ENCODE results near the gene SUGP2. TPM values are rescaled to one million over a fixed set of nuclear protein-coding genes. Genes with fewer than 3 reads are reported as not detected.

The SUGP2 gene
- total RNA-seq: 47.0 and 47.7 TPM in 2 replicates

DNA sequence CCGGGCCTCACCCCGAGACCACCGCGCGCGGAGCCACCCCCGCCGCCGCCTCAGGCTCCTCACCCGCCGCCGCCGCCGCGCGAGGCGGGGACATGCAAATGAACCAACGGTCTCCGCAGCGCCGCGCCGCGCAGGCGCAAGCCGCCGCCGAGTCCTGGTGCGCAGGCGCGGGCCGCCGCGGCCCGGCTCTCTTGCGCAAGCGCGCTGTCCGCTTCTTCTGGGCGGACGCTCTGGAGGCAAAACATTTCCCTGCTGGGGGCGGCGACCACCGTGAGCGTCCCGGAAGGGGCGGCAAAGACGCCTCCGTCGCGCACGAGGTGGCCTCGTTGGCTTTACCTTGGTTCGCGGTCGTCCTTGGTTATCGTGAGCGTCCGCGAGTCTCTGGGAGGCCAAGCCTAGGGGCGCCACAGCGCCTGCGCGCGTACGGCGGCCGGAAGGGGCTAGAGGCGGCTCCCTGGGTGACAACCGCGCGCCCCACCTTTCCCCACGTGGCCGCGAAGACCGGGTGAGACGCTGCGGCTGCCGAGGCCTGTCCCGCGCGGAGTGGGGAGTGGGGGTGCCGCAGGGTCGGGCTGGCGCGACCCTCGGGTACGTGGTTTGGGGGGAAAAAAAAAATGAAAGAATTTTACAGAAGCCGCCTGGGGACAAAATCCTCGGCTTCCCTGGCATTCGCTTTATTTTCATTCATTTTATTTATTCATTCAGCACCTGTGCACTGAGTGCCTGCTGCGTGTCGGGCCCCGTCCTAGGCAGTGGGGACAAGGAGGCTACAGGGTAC lies at the start of gene SUGP2, which contains the start of gene ARMC6:
SUGP2 (minus strand) TSS at position 92 of the 778 bp plus-strand sequence. CDS start 2,446 bp downstream, outside the sequence.
ARMC6 (plus strand) TSS at position 178 of the 778 bp plus-strand sequence. CDS start 607 bp downstream, outside the sequence.

DNA sequence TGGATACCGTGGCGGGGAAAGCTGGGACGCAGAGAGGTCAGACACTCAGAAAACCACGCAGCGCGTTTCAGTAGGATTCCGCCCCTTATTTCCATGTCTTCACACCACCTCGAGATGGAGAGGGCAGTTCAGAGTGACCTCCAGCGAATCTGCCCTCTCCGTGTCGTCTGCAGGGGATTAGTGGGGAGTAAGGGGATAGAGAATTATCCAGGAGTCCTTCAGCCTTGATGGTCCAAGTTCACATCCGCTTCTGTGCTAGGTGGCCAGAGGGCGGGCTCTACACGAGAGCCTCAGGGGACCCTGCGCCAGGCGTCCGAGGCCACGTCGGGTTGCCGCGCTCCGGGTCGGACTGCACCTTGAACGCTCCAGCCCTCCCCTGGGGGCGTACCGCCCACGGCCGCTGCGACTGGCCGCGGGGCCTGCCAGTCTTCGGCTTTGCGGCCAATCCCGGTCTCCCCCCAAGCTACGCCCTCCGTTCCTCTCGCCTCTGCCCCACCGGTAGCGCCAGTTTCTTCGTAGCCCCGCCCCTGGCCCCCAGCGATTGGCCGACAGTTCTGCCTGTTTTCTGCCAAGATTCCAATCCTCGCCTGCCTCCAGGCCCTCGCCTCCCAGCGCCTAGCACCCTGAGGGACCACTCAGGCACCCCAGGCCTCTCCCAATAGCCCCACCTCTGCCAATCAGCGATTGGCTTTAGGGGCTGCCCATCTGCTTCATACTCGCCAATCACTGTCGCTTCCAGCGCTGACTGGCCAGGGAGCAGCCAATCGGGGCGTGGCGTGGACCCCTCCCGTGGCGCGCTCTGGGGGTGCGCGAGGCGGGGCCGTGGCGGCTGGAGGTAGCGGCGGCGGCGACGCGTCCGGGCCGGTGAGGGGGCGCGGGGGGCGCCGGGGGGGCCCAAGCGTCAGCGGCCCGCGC lies 30.1 kb upstream of the SUGP2 start, which contains the start of gene SLC25A42:
SLC25A42 (plus strand) TSS at position 812 of the 915 bp plus-strand sequence. CDS start 32,131 bp downstream, outside the sequence.

Other genes with a start within 250 kb of the SUGP2 start
- 0.11 and 1.1 TPM in 2 replicates for gene COMP, start 242.2 kb downstream of the SUGP2 start, total RNA-seq
- gene UPF1, start 201.6 kb downstream of the SUGP2 start, total RNA-seq: 84.6 and 89.3 TPM in 2 replicates
- gene CERS1, start 137.4 kb downstream of the SUGP2 start, total RNA-seq: 0.89 and 1.1 TPM in 2 replicates
- 260 and 280 TPM in 2 replicates for gene COPE, start 114.1 kb downstream of the SUGP2 start, total RNA-seq
- 49.1 and 53.5 TPM in 2 replicates for gene DDX49, start 113.8 kb downstream of the SUGP2 start, total RNA-seq
- gene HOMER3, start 92.3 kb downstream of the SUGP2 start, total RNA-seq: 85.0 and 94.4 TPM in 2 replicates
- gene ARMC6, start 86 bp upstream of the SUGP2 start, total RNA-seq: 41.9 and 63.4 TPM in 2 replicates
- gene SLC25A42, start 30.5 kb upstream of the SUGP2 start, total RNA-seq: 4.5 and 6.6 TPM in 2 replicates
- gene TMEM161A, start 105.0 kb upstream of the SUGP2 start, total RNA-seq: 19.3 and 25.5 TPM in 2 replicates
- gene MEF2B, start 136.7 kb upstream of the SUGP2 start, total RNA-seq: not detected in 2 replicates
- 13.0 and 22.6 TPM in 2 replicates for gene BORCS8, start 158.6 kb upstream of the SUGP2 start, total RNA-seq
- gene RFXANK, start 158.7 kb upstream of the SUGP2 start, total RNA-seq: 43.5 and 50.0 TPM in 2 replicates
- 8.6 and 20.6 TPM in 2 replicates for gene NR2C2AP, start 169.9 kb upstream of the SUGP2 start, total RNA-seq
- gene NCAN, start 178.4 kb upstream of the SUGP2 start, total RNA-seq: under 0.01 TPM in 1 of 2 replicates, not detected in the other
- 0.12 and 0.33 TPM in 2 replicates for gene TM6SF2, start 239.8 kb upstream of the SUGP2 start, total RNA-seq